GM19351 (cell line): Measurements from ENCODE around the gene THOC2.
"Not testable (repeated sequence)": the region's sequence is repeated elsewhere in the genome, so short reads cannot be mapped to it uniquely, and the experiment has no call there.

ENCODE experiments used
- ATAC-seq: cut with Tn5 transposase; IDR thresholded peaks from one replicate; pipeline ENCODE4 v1.9.1; 2021; ENCODE audit warnings: mild to moderate bottlenecking, moderate library complexity; ENCODE audit not compliant: unreplicated experiment

THOC2 gene

GRCh38 chrX:123738378-123738940, 5.6 kb upstream of the THOC2 start:
- no peak for ATAC-seq

GRCh38 chrX:123736333-123736921, 3.6 kb upstream of the THOC2 start:
- ATAC-seq: no peak

GRCh38 chrX:123735137-123735536, 2.3 kb upstream of the THOC2 start:
- ATAC-seq: not testable (repeated sequence)

GRCh38 chrX:123734079-123734478, 1.2 kb upstream of the THOC2 start:
- ATAC-seq: not testable (repeated sequence)

GRCh38 chrX:123731987-123732669, 724 bp downstream of the THOC2 start:
- peak; percentile 16 for ATAC-seq

- ATAC-seq: no peak
Measured at GRCh38 chrX:123731258-123731986, 1.4 kb downstream of the THOC2 start.

GRCh38 chrX:123728554-123728953, 4.3 kb downstream of the THOC2 start:
- no peak for ATAC-seq

- ATAC-seq: no peak
Measured at GRCh38 chrX:123728016-123728415, 4.8 kb downstream of the THOC2 start.

GRCh38 chrX:123722193-123722592, 10.7 kb downstream of the THOC2 start:
- ATAC-seq: not testable (repeated sequence)

- ATAC-seq: no peak
Measured at GRCh38 chrX:123720486-123720885, 12.4 kb downstream of the THOC2 start.

- no peak for ATAC-seq
Measured at GRCh38 chrX:123713841-123714240, 19.0 kb downstream of the THOC2 start.

GRCh38 chrX:123713434-123713833, 19.4 kb downstream of the THOC2 start:
- ATAC-seq: no peak

- not testable (repeated sequence) for ATAC-seq
Measured at GRCh38 chrX:123711201-123711600, 21.7 kb downstream of the THOC2 start.

- no peak for ATAC-seq
Measured at GRCh38 chrX:123704781-123705180, 28.1 kb downstream of the THOC2 start.

GRCh38 chrX:123698979-123699520, 33.8 kb downstream of the THOC2 start:
- ATAC-seq: no peak

- no peak for ATAC-seq
Measured at GRCh38 chrX:123696334-123696733, 36.5 kb downstream of the THOC2 start.

- no peak for ATAC-seq
Measured at GRCh38 chrX:123695242-123695641, 37.6 kb downstream of the THOC2 start.

- no peak for ATAC-seq
Measured at GRCh38 chrX:123691776-123692175, 41.1 kb downstream of the THOC2 start.

GRCh38 chrX:123688524-123688923, 44.3 kb downstream of the THOC2 start:
- no peak for ATAC-seq

- ATAC-seq: no peak
Measured at GRCh38 chrX:123685232-123685631, 47.6 kb downstream of the THOC2 start.

- no peak for ATAC-seq
Measured at GRCh38 chrX:123682186-123682585, 50.7 kb downstream of the THOC2 start.
